Uterus (tissue), 2 donors: ENCODE results near the gene MS4A6A.
"Not testable (repeated sequence)": the region's sequence is repeated elsewhere in the genome, so short reads cannot be mapped to it uniquely, and the experiment has no call there.

ENCODE experiments used
- CTCF ChIP-seq, 4 experiments: fragments of 200-600 bp in 2 of 4; fragments of 450-650 bp in 2 of 4; sonication (generic) in 2 of 4; IDR thresholded peaks; one replicate each; pipeline ENCODE4 v1.5.1; 2016 to 2019; ENCODE audit warnings: antibody characterized with exemption in 4 of 4, mild to moderate bottlenecking in 2 of 4, moderate library complexity in 1 of 4
- POLR2A ChIP-seq, 2 donors: fragments of 450-650 bp; IDR thresholded peaks; one replicate each; pipeline ENCODE4 v1.6.1; 2016; ENCODE audit warnings: antibody characterized with exemption in 2 of 2, mild to moderate bottlenecking in 1 of 2, moderate library complexity in 1 of 2

- TF ChIP-seq POLR2A, CTCF (IDR thresholded peaks at IDR 0.05): not testable (repeated sequence)
Measured at GRCh38 chr11:60152727-60153126, 30.2 kb downstream of the MS4A6A start.
